GM21723 (cell line): Measurements from ENCODE around the gene NT5E.
A peak's percentile ranks its signal among the peaks of the same experiment; 100 is the strongest.
"Not testable (repeated sequence)": the region's sequence is repeated elsewhere in the genome, so short reads cannot be mapped to it uniquely, and the experiment has no call there.

Experiments
- ATAC-seq: cut with Tn5 transposase; IDR thresholded peaks from one replicate; pipeline ENCODE4 v1.9.1; 2021; ENCODE audit warnings: mild to moderate bottlenecking, moderate library complexity; ENCODE audit not compliant: unreplicated experiment

Gene NT5E

GRCh38 chr6:85449818-85450759 lies at the start of gene NT5E:
Gene NT5E, plus strand, starts transcription at chr6:85450083. Its CDS starts 57 bp downstream, at chr6:85450140.
- peak; percentile 85 for ATAC-seq

DNA sequence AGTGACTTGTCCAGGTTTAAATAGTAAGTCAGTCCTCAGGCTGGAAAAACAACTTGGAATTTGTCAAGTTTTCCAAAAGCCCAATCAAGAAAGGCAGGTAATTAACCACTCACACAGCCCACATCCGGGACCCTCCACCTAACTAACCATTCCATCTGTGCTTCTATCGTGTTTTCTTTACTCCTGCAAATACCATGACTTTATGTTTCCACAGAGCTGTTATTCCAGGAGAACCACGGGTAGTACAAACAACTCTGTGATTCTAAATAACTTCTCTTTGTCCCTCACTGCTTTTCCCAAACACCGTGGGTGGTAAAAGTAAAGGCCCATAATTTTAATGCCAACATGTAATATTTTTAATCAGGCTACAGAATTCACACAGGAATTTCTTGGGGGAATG lies 49.6 kb upstream of the NT5E start:
- no peak for ATAC-seq

DNA sequence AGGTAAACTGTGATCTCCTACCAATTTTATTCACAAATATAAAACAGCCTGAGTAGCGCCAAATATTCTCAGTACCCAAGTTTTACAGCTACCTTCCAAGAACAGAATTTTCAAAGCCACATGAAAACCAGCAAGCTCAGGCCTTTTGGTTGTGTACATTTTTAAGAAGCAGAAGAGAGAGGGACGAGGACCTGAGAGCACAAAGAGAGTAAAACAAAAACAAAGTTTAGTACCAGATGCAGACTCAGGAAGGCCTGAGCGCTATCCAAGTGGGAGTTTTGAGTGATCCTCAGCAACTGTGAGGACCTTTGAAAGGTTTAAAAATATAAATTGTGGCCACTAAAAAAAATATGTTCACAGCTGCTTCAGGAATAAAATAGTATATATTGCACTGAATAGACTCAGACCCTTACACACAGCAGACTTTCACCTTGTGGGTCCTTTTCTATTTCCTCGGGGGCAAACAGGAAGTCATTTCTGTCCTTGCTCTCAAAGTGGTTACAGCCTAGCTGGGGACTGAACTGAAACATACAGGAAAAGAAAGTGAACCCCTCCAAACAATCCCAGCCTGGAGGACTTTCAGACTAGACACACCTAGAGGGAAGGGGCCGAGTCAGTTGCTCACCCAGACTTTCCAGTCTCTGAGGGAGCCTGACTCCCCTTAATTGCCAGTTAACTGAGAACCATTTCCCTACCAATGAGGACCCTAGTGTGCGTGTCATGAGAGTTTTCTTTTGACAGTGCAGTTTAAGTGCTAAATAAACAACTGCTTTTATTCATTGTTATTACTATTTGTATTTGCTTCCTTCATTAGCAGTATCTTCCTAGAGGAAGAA lies 48.5 kb upstream of the NT5E start:
- ATAC-seq: no peak

DNA sequence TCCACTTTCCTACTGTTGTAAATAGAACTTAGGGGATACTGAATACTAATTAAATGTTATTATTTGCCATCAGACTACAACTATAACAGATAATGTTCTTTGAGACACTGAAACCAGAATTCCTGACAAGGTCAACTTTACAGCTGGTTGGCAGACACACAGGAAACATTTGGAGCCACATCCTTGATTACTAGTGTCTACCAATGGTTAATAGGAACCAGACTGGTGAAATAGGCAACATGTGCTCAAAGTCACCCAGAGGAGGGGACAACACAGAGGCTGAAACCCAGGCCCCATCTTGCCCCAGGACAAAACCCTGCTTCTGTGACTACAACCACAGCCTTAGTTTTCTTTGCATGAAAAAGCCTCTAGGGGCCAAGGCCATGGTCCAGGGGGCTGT lies 47.8 kb upstream of the NT5E start:
- ATAC-seq: no peak

DNA sequence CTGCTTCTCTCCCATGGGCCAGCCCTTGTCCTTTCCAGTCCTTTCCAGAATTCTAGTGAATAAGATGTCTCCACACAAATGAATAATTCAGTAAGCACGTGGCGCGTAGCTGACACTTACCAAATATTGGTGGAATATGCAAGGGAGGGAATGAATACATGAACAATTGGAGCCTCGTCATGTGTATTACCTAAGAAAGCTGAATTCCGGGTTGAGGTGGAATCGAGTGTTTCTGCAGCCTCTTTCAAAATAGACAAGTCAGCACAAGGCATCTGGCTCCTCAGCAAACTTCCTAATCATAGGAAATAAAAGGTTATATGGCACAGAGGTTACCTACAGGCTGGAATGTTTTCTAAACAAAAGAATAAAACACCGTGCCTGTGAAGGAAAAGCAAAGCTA lies 47.0 kb upstream of the NT5E start:
- ATAC-seq: no peak

- no peak for ATAC-seq
These were observed 46.4 kb upstream of the NT5E start for GRCh38 chr6:85403331-85404015.

- ATAC-seq: not testable (repeated sequence)
These were observed 45.8 kb upstream of the NT5E start for GRCh38 chr6:85404016-85404563.

DNA sequence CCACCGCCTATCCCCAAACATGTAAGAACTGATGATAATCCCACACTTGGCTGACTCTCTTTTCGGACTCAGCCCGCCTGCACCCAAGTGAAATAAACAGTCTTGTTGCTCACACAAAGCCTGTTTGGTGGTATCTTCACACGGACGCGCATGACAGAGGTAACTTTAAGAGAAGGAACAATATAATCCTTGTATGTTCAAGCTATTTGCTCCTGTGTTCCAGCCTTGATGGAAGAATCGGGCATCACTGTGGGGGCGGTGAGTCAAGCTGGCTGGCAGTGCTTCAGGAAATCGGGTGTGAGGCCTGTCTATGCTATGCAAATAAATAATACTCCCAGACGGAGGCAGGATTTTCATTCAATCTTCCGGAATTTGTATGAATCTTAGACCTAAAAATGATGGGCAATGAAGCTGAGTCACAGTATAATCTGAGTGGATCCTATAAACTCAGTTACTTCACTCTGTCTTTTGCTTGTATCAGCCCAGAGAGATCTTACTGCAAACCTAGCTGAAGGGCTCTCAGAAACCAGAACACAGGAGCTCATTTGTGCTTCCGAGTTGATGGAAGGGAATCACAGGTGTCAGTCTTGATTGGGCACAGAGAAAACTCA lies 45.2 kb upstream of the NT5E start:
- no peak for ATAC-seq

DNA sequence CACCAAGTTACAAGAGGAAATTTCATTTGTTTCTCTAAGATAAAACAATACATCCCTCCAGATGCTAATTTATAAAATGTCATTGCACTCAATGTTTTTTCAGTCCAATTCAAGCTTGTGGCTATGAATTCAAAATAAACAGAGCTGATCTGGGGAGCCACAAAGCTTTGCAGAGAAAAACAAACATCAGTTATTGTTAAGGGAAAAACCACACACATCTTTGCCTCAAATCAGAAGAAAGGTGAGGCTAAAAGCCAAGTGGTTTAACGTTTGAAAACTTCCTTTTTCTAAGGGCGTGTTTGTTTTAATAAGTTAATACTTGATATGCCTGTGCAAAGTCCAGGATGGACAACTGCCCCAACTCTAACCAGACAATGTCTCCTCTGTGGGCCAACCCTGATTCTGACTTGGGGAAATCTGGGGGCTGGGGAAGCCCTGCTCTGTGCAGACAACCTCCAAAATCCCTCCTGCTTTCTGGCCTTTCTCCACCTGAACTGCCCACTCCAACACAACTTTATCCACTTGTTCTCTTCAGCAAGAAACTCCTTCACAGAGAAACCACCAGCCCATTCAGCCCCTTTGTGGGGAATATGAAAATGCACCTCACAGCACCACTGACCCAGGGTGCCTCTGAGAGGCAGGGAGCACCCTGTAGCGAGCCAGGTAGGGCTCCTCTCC lies 44.6 kb upstream of the NT5E start:
- no peak for ATAC-seq

DNA sequence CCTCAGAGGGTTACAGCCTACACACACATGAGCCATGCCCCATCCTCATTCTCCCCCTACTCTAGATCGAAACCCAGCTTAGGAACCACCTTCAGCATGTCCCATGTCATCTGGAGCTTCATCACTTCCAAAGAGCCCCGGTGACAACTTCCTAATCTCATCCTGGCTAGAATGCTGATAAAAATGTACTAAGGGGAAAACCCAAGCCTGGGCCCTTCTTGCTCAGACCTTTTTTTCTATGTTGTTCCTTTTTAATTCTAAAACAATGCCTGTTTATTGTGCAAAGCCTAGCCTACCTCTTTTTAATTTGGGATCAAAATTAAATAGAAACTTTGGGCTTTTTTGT lies 44.1 kb upstream of the NT5E start:
- no peak for ATAC-seq

DNA sequence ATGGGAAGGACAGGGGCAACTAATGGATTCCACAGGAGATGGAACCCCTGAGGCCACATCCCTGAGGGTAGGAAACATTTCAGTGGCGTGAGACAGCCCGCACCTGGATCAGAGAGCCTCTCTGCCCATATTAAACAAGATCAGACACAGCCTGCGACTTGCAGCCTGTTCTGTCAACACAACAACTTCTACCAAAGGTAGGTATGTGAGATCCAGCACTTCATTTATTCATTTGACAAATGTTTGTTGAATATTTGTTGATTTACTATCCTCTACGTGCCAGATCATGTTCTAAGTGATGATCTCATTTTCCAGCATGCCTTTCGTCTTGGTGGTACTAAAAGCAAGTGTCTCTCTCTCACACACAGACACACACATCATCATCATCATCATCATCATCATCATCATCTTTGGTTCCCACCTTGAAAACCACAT lies 43.2 kb upstream of the NT5E start:
- no peak for ATAC-seq

- no peak for ATAC-seq
These were observed 41.8 kb upstream of the NT5E start for GRCh38 chr6:85408039-85408438.

DNA sequence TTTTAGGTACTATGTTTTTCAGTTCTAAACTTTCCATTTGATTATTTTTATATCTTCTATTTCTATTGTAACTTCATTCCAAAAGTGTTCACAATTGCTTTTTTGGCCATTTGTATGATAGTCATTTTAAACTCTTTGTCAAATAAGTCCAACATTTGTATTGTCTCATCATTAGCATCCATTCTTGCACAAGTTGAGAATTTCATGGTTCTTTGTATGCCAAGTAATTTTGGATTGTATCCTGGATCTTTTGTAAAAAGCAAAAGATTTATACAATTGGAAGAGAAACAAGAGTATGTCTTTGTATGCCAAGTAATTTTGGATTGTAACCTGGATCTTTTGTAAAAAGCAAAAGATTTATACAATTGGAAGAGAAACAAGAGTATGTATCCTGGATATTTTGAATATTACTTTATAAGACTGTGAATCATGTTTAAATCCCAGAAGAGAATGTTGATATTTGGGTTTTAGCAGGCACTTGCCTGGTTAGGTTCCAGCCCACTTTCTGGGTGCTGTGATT lies 36.9 kb upstream of the NT5E start:
- ATAC-seq: no peak

DNA sequence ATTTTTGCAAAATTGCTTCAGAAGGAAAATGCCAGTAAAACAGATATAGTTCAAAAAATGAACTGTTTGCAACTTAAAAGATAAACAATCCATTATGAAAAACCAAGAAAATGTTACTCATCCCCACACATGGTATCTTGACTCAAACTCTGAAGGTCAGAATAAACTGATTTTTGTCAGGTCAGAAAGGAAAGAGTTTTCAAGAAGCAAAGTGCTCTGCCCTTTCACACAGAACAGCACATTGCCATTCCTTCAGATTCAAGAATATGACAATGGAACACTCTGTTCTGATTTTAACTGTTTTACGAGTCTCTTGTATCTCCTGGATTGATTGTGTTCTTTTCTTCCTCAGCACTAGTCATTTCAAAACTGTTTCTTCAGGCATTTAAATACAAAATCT lies 33.8 kb upstream of the NT5E start:
- no peak for ATAC-seq

GRCh38 chr6:85416766-85417165 lies 33.1 kb upstream of the NT5E start:
- no peak for ATAC-seq

DNA sequence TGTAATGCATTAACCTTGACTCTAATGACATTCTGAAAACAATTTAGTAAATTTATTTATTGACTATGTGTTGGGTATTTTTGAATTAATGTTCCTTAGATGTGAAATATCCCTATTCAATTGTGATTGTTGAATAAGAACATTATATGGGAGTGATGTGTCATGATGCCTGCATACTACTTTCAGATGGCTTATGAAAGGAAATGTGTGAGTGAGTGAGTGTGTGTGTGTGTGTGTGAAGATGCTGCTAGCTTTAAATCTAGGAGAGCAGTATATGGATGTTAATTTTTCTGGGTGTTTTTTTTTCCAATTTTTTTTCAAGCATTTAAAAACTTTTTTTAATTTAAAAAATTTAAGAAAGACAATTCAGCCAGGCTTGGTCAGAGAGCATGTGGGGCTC lies 32.5 kb upstream of the NT5E start:
- ATAC-seq: no peak

GRCh38 chr6:85418059-85418458 lies 31.8 kb upstream of the NT5E start:
- no peak for ATAC-seq

DNA sequence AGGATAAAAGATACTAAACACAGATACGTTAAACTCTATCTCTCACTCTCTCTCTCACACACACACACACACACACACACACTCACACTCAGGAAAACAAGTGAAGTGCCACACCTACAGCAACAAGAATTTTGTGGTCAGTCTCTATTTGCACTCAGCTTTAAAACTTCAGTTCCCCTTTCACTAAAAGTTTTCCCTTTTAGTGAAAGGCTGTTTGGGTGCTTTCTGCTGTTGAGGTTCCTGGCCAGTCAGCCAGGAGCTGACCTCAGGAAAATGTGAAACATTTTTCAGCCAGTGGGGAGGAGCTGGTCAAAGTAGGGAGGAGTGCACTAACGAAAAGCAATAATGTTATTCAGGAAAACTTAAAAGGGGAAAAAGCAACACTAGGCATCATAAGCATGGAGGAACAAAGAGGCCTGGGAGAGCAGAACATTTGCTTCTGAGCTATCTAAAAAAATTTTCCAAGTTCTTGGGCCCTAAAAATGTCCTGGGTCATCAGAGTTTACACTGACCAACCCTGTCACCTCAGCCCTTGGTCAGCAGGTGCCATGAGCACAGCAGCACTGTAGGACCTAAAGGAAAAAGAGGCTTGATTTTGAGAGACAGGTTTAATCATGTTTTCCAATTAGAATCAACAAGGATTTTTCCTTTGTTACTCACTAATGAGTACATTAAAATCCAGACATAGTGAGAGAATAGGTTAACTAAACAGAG lies 30.7 kb upstream of the NT5E start:
- peak; percentile 77 for ATAC-seq

DNA sequence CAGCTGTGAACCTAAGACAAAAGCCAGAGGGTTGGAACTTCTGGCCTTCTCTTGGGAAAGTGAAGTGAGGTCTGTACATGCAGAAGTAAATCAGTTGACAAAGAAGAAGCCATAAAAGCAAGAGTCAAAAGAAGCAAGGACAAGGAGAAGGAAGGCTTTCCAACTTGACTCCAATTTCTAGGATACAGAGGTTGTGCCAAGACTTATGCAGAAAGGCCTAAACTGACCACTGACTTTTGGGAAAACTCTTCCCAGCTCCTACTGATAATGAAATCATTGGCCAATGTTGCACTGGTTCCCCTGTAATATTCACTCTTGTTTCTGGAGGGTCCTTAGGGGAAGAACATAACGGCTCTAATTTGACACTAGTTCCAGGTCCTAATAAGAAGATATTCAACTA lies 29.3 kb upstream of the NT5E start:
- ATAC-seq: no peak
